HepG2 (cell line): Measurements from ENCODE around the gene OVCA2. TPM values are rescaled to one million over a fixed set of nuclear protein-coding genes. Genes with fewer than 3 reads are reported as not detected.

ENCODE experiments used
- CHCHD3 ChIP-seq: sonication (generic); formaldehyde crosslinking; IDR thresholded peaks from 2 replicates; pipeline ENCODE4 v1.8.0; 2022; ENCODE audit warnings: mild to moderate bottlenecking, missing genetic modification reagents, moderate library complexity
- DNMT3B ChIP-seq: conservative IDR thresholded peaks from 2 replicates; pipeline ENCODE4 v1.6.1; 2016; ENCODE audit warnings: missing biosample characterization, control low read depth
- SETDB1 ChIP-seq: sonication (generic); formaldehyde crosslinking; IDR thresholded peaks from 2 replicates; pipeline ENCODE4 v1.5.1; 2020; ENCODE audit warnings: missing genetic modification reagents, mild to moderate bottlenecking, borderline replicate concordance
- YEATS4 ChIP-seq: sonication (generic); formaldehyde crosslinking; IDR thresholded peaks from 2 replicates; pipeline ENCODE4 v1.4.0; 2020; ENCODE audit warnings: missing genetic modification reagents, borderline replicate concordance
- ZBTB40 ChIP-seq, 2 experiments: fragments of 450-650 bp in 1 of 2; sonication (generic) in 1 of 2; formaldehyde crosslinking in 1 of 2; IDR thresholded peaks; 2 replicates each; pipeline versions ENCODE4 v1.6.1 to v1.8.0; 2016 to 2022; ENCODE audit warnings: antibody characterized with exemption in 1 of 2, mild to moderate bottlenecking in 1 of 2, missing genetic modification reagents in 1 of 2
- ZFP36L2 ChIP-seq: sonication (generic); formaldehyde crosslinking; IDR thresholded peaks from 2 replicates; pipeline ENCODE4 v1.4.0; 2020; ENCODE audit warnings: missing genetic modification reagents
- ZNF235 ChIP-seq: sonication (generic); formaldehyde crosslinking; IDR thresholded peaks from 2 replicates; pipeline ENCODE4 v1.8.1; 2023; ENCODE audit warnings: mild to moderate bottlenecking, missing genetic modification reagents, borderline replicate concordance
- ZNF670 ChIP-seq: sonication (generic); formaldehyde crosslinking; IDR thresholded peaks from 2 replicates; pipeline ENCODE4 v1.8.0; 2022; ENCODE audit warnings: mild to moderate bottlenecking, missing genetic modification reagents, borderline replicate concordance
- ZNF740 ChIP-seq: sonication (generic); formaldehyde crosslinking; IDR thresholded peaks from 2 replicates; pipeline ENCODE4 v1.4.0; 2020; ENCODE audit warnings: missing genetic modification reagents
- ZNF772 ChIP-seq: sonication (generic); formaldehyde crosslinking; IDR thresholded peaks from 2 replicates; pipeline ENCODE4 v1.5.0; 2020; ENCODE audit warnings: mild to moderate bottlenecking, missing genetic modification reagents
- polyA plus RNA-seq, 8 experiments: library from polyadenylated mRNA; depleted of rRNA in 3 of 8; stranded (reverse) in 7 of 8; unstranded in 1 of 8; fragments of >200 nt; fragmentation: Illumina TruSeq in 4 of 8; extraction: Trizol in 4 of 8; gene quantifications; 2 replicates each; pipeline versions ENCODE4 v1.2.1 to v1.2.3, GENCODE V29; 2011 to 2016; ENCODE audit warnings: low read depth in 4 of 8, missing spikeins in 1 of 8, mixed read lengths in 1 of 8; ENCODE audit not compliant: insufficient read depth in 1 of 8
- total RNA-seq, 5 experiments: library from RNA; depleted of rRNA; stranded (reverse); fragments of >200 nt; fragmentation: Illumina TruSeq; extraction: Trizol; gene quantifications; 2 replicates each; pipeline ENCODE4 v1.2.3, GENCODE V29; 2016; ENCODE audit warnings: low read depth in 1 of 5
- TF ChIP-seq, protein P1 (sequence below), 2 experiments: sonication (generic) in 1 of 2; formaldehyde crosslinking in 1 of 2; IDR thresholded peaks; 2 replicates each; pipeline versions ENCODE4 v1.4.0 to v1.6.1; 2016 to 2020; ENCODE audit warnings: borderline replicate concordance in 1 of 2, low read depth in 1 of 2, mild to moderate bottlenecking in 1 of 2, missing genetic modification reagents in 1 of 2

OVCA2 gene
- total and polyA plus RNA-seq, 2 of the 13 experiments (the other 11 are each of a cell fraction or from before 2014, with no cell fraction given), result 23.7 to 28.2 TPM

DNA sequence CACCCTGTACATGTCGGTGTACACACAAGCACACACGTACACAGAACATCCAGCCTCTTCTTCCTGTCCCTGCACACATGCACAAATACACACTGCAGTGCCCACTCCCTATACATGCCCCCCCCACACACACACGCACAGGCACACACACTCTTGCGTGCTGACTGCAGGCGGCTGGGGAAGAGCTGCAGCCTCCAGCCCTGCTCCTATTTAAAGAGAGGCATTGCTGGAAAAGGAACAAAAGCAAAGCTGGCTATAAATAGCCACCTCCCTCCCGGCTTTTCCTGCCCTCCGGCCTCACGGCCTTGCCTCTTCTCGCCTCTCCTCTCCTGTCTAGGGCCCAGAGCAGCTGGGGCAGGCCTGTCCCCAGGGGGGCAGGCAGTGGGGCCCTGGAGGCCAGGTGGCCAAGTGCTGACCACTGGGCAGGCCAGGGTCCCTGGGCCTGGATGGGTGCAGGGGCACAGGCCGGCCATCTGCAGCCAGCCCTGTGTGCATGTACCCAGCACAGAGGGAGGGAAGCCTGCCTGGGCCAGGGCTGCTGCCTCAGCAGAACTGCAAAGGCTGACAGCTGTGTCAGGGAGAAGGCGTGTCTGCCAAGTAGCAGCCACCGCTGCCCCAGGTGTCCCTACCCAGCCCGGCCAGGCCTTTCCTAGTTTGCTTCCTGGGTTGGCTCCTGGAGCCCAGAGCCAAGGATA is 42.1 kb upstream of the OVCA2 start (continued):
- TF ChIP-seq ZNF235, result no peak
- TF ChIP-seq ZNF740, result peak; percentile 79; the same call in 1 of the 2 replicates
- TF ChIP-seq SETDB1, result no peak
- TF ChIP-seq ZFP36L2, result no peak
- no peak for TF ChIP-seq DNMT3B (CRISPR knock-in tag)
- TF ChIP-seq, protein P1, sequence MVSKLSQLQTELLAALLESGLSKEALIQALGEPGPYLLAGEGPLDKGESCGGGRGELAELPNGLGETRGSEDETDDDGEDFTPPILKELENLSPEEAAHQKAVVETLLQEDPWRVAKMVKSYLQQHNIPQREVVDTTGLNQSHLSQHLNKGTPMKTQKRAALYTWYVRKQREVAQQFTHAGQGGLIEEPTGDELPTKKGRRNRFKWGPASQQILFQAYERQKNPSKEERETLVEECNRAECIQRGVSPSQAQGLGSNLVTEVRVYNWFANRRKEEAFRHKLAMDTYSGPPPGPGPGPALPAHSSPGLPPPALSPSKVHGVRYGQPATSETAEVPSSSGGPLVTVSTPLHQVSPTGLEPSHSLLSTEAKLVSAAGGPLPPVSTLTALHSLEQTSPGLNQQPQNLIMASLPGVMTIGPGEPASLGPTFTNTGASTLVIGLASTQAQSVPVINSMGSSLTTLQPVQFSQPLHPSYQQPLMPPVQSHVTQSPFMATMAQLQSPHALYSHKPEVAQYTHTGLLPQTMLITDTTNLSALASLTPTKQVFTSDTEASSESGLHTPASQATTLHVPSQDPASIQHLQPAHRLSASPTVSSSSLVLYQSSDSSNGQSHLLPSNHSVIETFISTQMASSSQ (IDR thresholded peaks at IDR 0.05; ENCODE audit: low read depth), result no peak
- TF ChIP-seq, protein P1 (CRISPR knock-in tag; IDR thresholded peaks at IDR 0.05; ENCODE audit: borderline replicate concordance), result 0 out of 2 replicates have a peak, but pooled peaks have one; percentile 27
- no peak for TF ChIP-seq YEATS4 (CRISPR knock-in tag)
- no peak for TF ChIP-seq ZNF670 (CRISPR knock-in tag)
- TF ChIP-seq ZNF772, result no peak
- TF ChIP-seq ZBTB40 (IDR thresholded peaks at IDR 0.05), result no peak
- no peak for TF ChIP-seq ZBTB40 (CRISPR knock-in tag; IDR thresholded peaks at IDR 0.05)
- TF ChIP-seq CHCHD3 (CRISPR knock-in tag), result no peak
